Body of pancreas (tissue), 4 donors: ENCODE measurements around the gene KRT76. TPM values are rescaled to one million over a fixed set of nuclear protein-coding genes. Genes with fewer than 3 reads are reported as not detected.

ENCODE experiments used
- ATAC-seq: fragments of 150-250 bp; one replicate; pipeline ENCODE4 v1.9.1; 2016
- DNase-seq, 4 donors: peaks; one replicate each; pipeline ENCODE4 v3.0.0-alpha.2; 2019
- H3K27ac ChIP-seq, 4 donors: fragments of 200-600 bp; sonication (generic); 1 replicate in 3 of 4; 2 replicates in 1 of 4; pipeline versions ENCODE4 v1.5.1 to v1.6.1; 2016 to 2019; ENCODE audit warnings: mild to moderate bottlenecking in 1 of 4, mixed read lengths in 1 of 4, moderate library complexity in 1 of 4
- H3K27me3 ChIP-seq, 2 donors: fragments of 200-600 bp; sonication (generic); one replicate each; pipeline ENCODE4 v1.6.0; 2016; ENCODE audit warnings: mild to moderate bottlenecking in 1 of 2
- H3K36me3 ChIP-seq, 2 donors: fragments of 200-600 bp; sonication (generic); replicated peaks in 1 of 2; 2 replicates each; pipeline ENCODE4 v1.5.1; 2016; ENCODE audit warnings: low read depth in 2 of 2; ENCODE audit not compliant: insufficient read depth in 1 of 2
- H3K4me1 ChIP-seq: fragments of 200-600 bp; sonication (generic); one replicate; pipeline ENCODE4 v1.6.0; 2016
- H3K4me3 ChIP-seq, 2 donors: fragments of 200-600 bp; sonication (generic); 1 replicate in 1 of 2; 2 replicates in 1 of 2; pipeline ENCODE4 v1.5.1; 2016 to 2019
- H3K9me3 ChIP-seq, 3 donors: fragments of 200-600 bp; sonication (generic); 1 replicate in 2 of 3; 2 replicates in 1 of 3; pipeline ENCODE4 v1.5.1; 2016
- POLR2A ChIP-seq, 3 donors: fragments of 450-650 bp; IDR thresholded peaks; one replicate each; pipeline ENCODE4 v1.6.1; 2016; ENCODE audit warnings: antibody characterized with exemption in 3 of 3, mild to moderate bottlenecking in 2 of 3
- WGBS, 2 donors: methylation state at CpG; one replicate each; pipeline ENCODE4 v1.1.5; 2017; 5-methylcytosine and 5-hydroxymethylcytosine counted together
- intact Hi-C: fragments of 100-400 bp; cut with DNase I; formaldehyde crosslinking; loops from one replicate; pipeline ENCODE4 v1.15.1; 2023
- total RNA-seq, 2 donors: library from RNA; depleted of rRNA; stranded (reverse); fragments of >200 nt; gene quantifications; one replicate each; pipeline ENCODE4 v1.1.0, GENCODE V29; 2016
- TF ChIP-seq, protein P1 (sequence below), 7 experiments: fragments of 450-650 bp in 4 of 7; fragments of 200-600 bp in 3 of 7; sonication (generic) in 3 of 7; IDR thresholded peaks; one replicate each; pipeline ENCODE4 v1.5.1; 2016 to 2019; ENCODE audit warnings: antibody characterized with exemption in 7 of 7

KRT76 gene
- not detected for total RNA-seq

DNA sequence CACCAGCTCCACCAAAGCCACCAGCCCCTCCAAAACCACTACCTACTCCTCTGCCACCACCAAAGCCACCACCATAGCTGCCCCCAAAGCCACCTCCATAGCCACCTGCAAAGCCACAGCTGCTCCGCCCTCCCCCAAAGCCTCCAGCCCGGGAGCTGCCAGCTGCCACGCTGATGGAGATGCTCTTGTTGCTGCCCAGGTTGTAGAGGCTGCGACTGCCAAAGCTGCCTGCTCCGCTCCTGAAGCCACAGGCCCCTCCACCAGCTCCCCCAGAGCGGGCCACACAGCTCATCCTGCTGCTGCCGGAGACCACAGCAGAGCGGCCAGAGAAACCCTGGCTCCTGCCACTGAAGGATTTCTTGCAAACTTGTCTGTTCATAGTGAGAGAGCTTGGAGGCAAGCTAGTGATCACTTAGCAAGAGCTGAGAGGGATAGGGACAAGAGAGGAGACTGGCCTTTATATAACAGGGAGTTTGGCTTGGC is at the start of gene KRT76:
Gene KRT76 (minus strand): TSS at position 433 of the 483 bp plus-strand sequence. CDS start 54 bp downstream, at position 379.
- ATAC-seq = no peak
- Histone ChIP-seq H3K9me3 (no peaks in the 10 kb centered on the region), H3K36me3 (no peaks in the 10 kb centered on the region), H3K4me1 (no peaks in the 10 kb centered on the region), H3K27me3 (no peaks in the 10 kb centered on the region), H3K27ac (no peak within 1 kb of the TSS), H3K4me3 (no peak within 1 kb of the TSS)
- intact Hi-C loops = no loop called here
- no peak for TF ChIP-seq POLR2A (IDR thresholded peaks at IDR 0.05)
- TF ChIP-seq, protein P1, sequence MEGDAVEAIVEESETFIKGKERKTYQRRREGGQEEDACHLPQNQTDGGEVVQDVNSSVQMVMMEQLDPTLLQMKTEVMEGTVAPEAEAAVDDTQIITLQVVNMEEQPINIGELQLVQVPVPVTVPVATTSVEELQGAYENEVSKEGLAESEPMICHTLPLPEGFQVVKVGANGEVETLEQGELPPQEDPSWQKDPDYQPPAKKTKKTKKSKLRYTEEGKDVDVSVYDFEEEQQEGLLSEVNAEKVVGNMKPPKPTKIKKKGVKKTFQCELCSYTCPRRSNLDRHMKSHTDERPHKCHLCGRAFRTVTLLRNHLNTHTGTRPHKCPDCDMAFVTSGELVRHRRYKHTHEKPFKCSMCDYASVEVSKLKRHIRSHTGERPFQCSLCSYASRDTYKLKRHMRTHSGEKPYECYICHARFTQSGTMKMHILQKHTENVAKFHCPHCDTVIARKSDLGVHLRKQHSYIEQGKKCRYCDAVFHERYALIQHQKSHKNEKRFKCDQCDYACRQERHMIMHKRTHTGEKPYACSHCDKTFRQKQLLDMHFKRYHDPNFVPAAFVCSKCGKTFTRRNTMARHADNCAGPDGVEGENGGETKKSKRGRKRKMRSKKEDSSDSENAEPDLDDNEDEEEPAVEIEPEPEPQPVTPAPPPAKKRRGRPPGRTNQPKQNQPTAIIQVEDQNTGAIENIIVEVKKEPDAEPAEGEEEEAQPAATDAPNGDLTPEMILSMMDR (IDR thresholded peaks at IDR 0.05) = no peak
- no peak for DNase-seq
- 70 to 78% methylated on average over 4 to 8 of the region's 8 CpGs for WGBS, 2 donors

- DNase-seq (no peak), ATAC-seq (no peak)
- Histone ChIP-seq H3K4me1 (no peaks in the 10 kb centered on the region), H3K27me3 (no peaks in the 10 kb centered on the region), H3K27ac (no peak overlapping the region), H3K9me3 (no peaks in the 10 kb centered on the region), H3K4me3 (no peak overlapping the region), H3K36me3 (no peaks in the 10 kb centered on the region)
- 65 to 82% methylated on average over 4 of the region's 4 CpGs for WGBS, 2 donors
- intact Hi-C loops = no loop called here
- no peak for TF ChIP-seq POLR2A (IDR thresholded peaks at IDR 0.05)
- TF ChIP-seq, protein P1 (IDR thresholded peaks at IDR 0.05) = no peak
Measured at GRCh38 chr12:52825961-52826360, 48.8 kb upstream of the KRT76 start.

DNA sequence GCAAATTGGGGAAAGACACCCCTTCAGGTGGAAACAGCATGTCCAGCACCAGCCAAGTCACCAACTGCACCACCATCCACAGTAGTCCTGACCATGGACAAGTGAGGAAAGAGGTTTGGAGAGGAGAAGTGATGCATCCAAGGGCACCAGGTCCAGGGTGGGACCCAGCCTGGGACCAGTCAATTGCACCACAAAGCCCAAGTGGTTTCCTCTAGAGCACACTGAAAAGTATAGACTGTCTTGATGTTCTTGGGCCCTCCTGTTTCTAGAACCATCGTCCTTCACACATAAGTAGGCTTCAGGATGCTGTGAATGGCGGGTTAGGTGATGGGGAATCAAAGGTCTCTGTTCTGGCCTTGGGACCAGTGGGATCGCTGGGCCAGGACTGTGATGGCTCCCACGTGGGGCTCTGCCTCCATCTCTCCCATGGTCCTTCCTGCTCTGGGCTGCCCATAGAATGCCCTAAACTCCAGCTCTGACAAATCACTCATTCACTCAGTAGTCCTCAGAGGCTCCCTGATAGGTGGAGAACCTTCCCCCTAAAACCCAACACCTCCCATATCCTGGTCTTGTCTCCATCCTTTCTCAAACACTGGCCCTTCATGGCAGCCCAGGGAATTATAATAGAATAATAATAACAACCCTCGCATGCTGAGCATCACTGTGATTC is 47.7 kb upstream of the KRT76 start:
- Histone ChIP-seq H3K4me1 (no peaks in the 10 kb centered on the region), H3K4me3 (no peak overlapping the region), H3K9me3 (no peaks in the 10 kb centered on the region), H3K27me3 (no peaks in the 10 kb centered on the region), H3K36me3 (no peaks in the 10 kb centered on the region), H3K27ac (no peak overlapping the region)
- TF ChIP-seq, protein P1 (IDR thresholded peaks at IDR 0.05) = no peak
- no peak for TF ChIP-seq POLR2A (IDR thresholded peaks at IDR 0.05)
- ATAC-seq (no peak), DNase-seq (no peak)
- WGBS, 2 donors = 74 to 86% methylated on average over 4 to 5 of the region's 5 CpGs
- intact Hi-C loops = no loop called here

DNA sequence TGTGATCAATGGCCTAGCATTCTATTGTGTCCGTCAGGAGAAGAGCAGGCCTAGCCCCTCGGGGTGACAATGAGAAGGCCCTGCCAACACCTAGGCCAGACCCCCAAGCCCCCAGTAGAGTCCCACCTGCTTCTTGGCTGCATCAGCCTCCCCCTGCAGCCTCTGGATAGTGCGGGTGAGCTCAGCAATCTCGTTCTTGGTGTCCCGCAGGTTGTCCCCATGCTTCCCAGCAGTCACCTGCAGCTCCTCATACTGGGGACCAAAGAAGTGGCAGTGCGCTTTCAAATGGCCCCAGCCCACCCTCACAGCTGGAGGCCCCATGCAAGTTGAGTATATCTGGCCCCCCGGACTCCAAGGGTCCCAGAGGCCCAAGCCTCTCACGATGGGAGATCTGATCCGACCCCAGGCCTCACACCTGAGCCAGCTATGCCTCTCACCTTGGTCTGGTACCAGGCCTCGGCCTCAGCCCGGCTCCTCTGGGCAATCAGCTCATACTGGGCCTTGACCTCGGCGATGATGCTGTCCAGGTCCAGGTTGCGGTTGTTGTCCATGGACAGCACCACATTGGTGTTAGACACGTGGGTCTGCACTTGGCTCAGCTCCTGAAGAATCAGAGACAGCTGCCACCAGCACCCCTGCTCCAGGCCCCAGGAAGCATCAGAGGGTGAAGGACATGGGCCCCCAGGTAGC is 46.8 kb upstream of the KRT76 start:
- H3K36me3 ChIP-seq = no peaks in the 10 kb centered on the region
- no peak for DNase-seq
- no peaks in the 10 kb centered on the region for H3K9me3 ChIP-seq
- H3K27me3 ChIP-seq = no peaks in the 10 kb centered on the region
- WGBS, 2 donors = 63 to 84% methylated on average over 2 to 15 of the region's 15 CpGs
- no peak overlapping the region for H3K4me3 ChIP-seq
- intact Hi-C loops = no loop called here
- H3K4me1 ChIP-seq = no peaks in the 10 kb centered on the region
- H3K27ac ChIP-seq = no peak overlapping the region
- TF ChIP-seq, protein P1 (IDR thresholded peaks at IDR 0.05) = no peak
- no peak for TF ChIP-seq POLR2A (IDR thresholded peaks at IDR 0.05)
- ATAC-seq = no peak
